ENCODE data around the gene GADD45B. TPM values are rescaled to one million over a fixed set of nuclear protein-coding genes. Genes with fewer than 3 reads are reported as not detected.

GADD45B gene
- total and polyA plus RNA-seq, 10 of the 15 experiments (the other 5 are each of a cell fraction or from before 2014, with no cell fraction given) = 2.4 to 180 (median 91.1) TPM

- TF ChIP-seq GATAD2B (conservative IDR thresholded peaks at IDR 0.05; ENCODE audit: low read depth) = peak; percentile 62; the same call in 1 of the 2 replicates
- peak; percentile 26 for TF ChIP-seq MEF2B (IDR thresholded peaks at IDR 0.05; ENCODE audit: partially characterized antibody, poor library complexity, severe bottlenecking)
- TF ChIP-seq POLR2AphosphoS5 (IDR thresholded peaks at IDR 0.05; ENCODE audit: low read length) = peak; percentile 71; the same call in 1 of the 2 replicates
- peak; percentile 79 for TF ChIP-seq FOXK2 (IDR thresholded peaks at IDR 0.05)
- TF ChIP-seq REST (IDR thresholded peaks at IDR 0.05; ENCODE audit: low read depth, low read length) = no peak
- TF ChIP-seq ZNF207 (IDR thresholded peaks at IDR 0.05; ENCODE audit: borderline replicate concordance) = peak; percentile 96; the same call in 1 of the 2 replicates
- no peak for TF ChIP-seq NFIC (IDR thresholded peaks at IDR 0.05; ENCODE audit: low read depth, low read length)
- no peak for TF ChIP-seq IKZF2 (IDR thresholded peaks at IDR 0.05)
- no peak for TF ChIP-seq EZH2 (IDR thresholded peaks at IDR 0.05; ENCODE audit: borderline replicate concordance, control insufficient read depth, low read depth, low read length)
- TF ChIP-seq RELA (IDR thresholded peaks at IDR 0.05; ENCODE audit: borderline replicate concordance, partially characterized antibody) = no peak
- peak; percentile 88; the same call in 1 of the 2 replicates for TF ChIP-seq STAT1 (conservative IDR thresholded peaks at IDR 0.05)
- TF ChIP-seq TBL1XR1 (IDR thresholded peaks at IDR 0.05; ENCODE audit: low read depth, low read length) = no peak
- TF ChIP-seq MXI1 (IDR thresholded peaks at IDR 0.05; ENCODE audit: low read depth, low read length) = peak; percentile 78; the same call in 1 of the 2 replicates
- peak; percentile 31 for TF ChIP-seq BACH1 (IDR thresholded peaks at IDR 0.05; ENCODE audit: borderline replicate concordance)
- peak; percentile 87 for TF ChIP-seq POLR2A (IDR thresholded peaks at IDR 0.05; ENCODE audit: low read depth, low read length)
- 0 out of 2 replicates have a peak, but pooled peaks have one; percentile 36 for TF ChIP-seq RCOR1 (conservative IDR thresholded peaks at IDR 0.05; ENCODE audit: low read depth, low read length)
- TF ChIP-seq CBFB (IDR thresholded peaks at IDR 0.05; ENCODE audit: low read depth) = peak; percentile 67
- TF ChIP-seq YBX1 (IDR thresholded peaks at IDR 0.05) = no peak
- TF ChIP-seq ZNF384 (IDR thresholded peaks at IDR 0.05; ENCODE audit: borderline replicate concordance, low read depth, low read length) = peak; percentile 83
- peak; percentile 69 for TF ChIP-seq HDGF (IDR thresholded peaks at IDR 0.05)
- no peak for TF ChIP-seq CBX5 (IDR thresholded peaks at IDR 0.05; ENCODE audit: low read depth)
- TF ChIP-seq EP300 (IDR thresholded peaks at IDR 0.05; ENCODE audit: borderline replicate concordance in 1 of 2, control insufficient read depth in 1 of 2, low read depth in 2 of 2, low read length in 2 of 2) = no peak
- TF ChIP-seq JUND (IDR thresholded peaks at IDR 0.05; ENCODE audit: low read depth, low read length) = no peak
- no peak for TF ChIP-seq PAX8 (IDR thresholded peaks at IDR 0.05)
- TF ChIP-seq, protein P1, sequence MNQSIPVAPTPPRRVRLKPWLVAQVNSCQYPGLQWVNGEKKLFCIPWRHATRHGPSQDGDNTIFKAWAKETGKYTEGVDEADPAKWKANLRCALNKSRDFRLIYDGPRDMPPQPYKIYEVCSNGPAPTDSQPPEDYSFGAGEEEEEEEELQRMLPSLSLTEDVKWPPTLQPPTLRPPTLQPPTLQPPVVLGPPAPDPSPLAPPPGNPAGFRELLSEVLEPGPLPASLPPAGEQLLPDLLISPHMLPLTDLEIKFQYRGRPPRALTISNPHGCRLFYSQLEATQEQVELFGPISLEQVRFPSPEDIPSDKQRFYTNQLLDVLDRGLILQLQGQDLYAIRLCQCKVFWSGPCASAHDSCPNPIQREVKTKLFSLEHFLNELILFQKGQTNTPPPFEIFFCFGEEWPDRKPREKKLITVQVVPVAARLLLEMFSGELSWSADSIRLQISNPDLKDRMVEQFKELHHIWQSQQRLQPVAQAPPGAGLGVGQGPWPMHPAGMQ (IDR thresholded peaks at IDR 0.05; ENCODE audit: borderline replicate concordance) = no peak
- no peak for TF ChIP-seq EED (IDR thresholded peaks at IDR 0.05; ENCODE audit: low read depth)
Observed at GRCh38 chr19:2427429-2428320, 48.3 kb upstream of the GADD45B start, which contains the start of gene TIMM13 (continued).
